ENCODE data around the gene SPHKAP.

Gene SPHKAP

DNA sequence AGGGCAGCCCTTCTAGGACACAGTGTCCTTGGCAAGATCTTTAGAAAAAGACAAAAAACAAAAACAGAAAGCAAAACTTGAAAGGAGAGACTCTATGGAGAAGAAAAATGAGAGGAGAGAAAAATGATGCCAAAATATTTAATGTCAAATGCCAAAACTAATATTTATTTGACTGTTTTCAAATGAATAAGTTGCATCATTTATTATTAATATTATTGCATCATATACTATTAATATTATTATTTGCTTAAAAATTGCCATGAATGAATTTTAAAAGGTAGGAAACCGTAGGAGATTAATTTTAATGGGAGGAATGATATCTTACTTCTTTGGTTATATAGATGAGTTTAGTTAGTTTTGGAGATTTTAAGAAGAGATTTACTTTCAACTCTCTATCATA lies 165.7 kb downstream of the SPHKAP start:
- DNase-seq (ENCODE audit: low read depth) = no peak
- no peak overlapping the region for H3K4me3 ChIP-seq (ENCODE audit: low read length)
- TF ChIP-seq, protein P1, sequence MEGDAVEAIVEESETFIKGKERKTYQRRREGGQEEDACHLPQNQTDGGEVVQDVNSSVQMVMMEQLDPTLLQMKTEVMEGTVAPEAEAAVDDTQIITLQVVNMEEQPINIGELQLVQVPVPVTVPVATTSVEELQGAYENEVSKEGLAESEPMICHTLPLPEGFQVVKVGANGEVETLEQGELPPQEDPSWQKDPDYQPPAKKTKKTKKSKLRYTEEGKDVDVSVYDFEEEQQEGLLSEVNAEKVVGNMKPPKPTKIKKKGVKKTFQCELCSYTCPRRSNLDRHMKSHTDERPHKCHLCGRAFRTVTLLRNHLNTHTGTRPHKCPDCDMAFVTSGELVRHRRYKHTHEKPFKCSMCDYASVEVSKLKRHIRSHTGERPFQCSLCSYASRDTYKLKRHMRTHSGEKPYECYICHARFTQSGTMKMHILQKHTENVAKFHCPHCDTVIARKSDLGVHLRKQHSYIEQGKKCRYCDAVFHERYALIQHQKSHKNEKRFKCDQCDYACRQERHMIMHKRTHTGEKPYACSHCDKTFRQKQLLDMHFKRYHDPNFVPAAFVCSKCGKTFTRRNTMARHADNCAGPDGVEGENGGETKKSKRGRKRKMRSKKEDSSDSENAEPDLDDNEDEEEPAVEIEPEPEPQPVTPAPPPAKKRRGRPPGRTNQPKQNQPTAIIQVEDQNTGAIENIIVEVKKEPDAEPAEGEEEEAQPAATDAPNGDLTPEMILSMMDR (conservative IDR thresholded peaks at IDR 0.05; ENCODE audit: low read length) = no peak

DNA sequence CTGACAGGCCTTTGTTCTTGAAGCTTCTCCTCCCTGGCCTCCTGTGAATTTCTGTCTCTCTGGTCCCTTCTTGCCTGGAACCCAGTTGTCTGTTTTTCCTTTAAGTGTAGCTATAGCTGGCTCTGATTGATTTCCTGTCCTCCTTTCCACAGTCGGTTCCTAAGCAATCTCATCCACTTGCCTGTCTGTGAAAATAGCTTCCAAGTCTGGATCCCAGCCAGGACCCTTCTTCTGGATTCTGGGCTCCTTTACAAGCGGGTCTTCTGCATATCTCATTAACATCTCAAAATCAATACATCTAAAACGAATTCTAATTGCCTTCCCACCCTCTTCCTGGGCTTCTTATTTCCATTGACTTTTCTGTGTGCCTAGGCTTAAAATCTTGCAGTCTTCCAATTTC lies 185.1 kb downstream of the SPHKAP start:
- DNase-seq (ENCODE audit: low read depth) = no peak
- H3K4me3 ChIP-seq (ENCODE audit: low read length) = no peak overlapping the region
- TF ChIP-seq, protein P1 (conservative IDR thresholded peaks at IDR 0.05; ENCODE audit: low read length) = no peak

DNA sequence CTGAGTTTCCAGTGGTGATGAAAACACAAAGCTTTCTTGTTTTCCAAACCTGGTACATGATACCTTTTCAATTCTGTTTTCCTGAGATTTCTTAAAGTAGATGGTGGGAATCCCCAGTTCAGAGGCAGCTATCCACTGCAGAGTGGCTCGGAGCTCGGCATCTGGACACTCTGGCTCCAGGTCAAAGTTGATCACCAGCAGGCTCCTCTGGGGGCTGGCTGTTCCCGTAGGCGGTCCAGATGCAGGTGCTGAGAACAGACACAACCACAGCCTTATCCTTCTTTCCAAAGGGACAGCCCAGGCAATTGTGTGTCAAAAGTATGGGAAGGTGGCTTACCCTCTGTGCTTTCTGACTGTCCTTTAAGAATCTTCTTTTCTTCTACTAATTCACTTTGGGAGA lies 190.6 kb downstream of the SPHKAP start:
- TF ChIP-seq, protein P1 (conservative IDR thresholded peaks at IDR 0.05; ENCODE audit: low read length) = no peak
- H3K4me3 ChIP-seq (ENCODE audit: low read length) = no peak overlapping the region
- no peak for DNase-seq (ENCODE audit: low read depth)

DNA sequence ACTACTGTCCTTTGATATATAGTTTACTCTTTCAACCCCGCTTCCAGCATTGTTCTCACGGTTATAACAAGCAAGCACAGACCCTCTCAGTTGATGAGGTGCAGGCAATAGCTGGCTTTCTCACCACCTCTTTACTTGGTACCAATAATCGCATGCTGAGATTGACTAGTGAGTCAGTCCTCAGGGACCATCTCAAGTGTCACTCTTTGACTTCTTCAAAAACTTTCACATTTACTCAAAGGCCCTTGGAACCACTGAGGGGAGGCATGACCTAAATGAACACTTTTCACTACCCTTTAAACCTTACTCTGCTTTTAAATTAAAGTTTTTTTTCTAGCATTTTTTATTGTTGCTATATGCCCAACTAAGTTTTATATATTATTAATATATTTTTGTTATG lies 208.2 kb downstream of the SPHKAP start:
- no peak for DNase-seq (ENCODE audit: low read depth)
- TF ChIP-seq, protein P1 (conservative IDR thresholded peaks at IDR 0.05; ENCODE audit: low read length) = no peak

DNA sequence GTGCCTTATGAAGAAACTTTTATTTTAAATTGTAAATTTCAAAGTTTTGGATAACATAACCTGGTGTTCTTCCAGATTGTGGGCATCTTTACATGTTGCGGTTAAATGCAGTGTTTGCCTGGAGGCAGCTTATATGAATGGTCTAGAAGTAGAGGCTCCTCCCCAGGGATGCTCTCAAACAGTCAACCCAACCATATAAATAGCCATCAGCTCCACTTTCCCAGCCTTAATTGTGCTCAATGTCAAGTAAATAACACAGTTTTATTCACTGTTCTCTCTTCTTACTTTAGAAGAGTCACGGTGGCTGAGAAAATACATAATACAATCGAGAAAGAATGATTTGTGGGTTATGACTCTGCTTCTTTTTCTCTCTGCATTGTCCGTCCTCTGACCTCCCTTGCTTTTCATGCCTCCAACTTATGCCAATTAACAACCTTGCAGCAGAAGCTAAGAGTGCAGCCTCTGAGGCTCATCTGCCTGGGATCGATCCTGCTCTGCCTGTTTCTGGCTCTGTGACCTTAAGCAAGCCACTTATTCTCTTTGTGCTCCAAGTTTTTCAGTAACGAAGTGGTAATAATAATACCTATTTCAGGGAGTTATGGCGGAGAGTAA lies 209.8 kb downstream of the SPHKAP start:
- TF ChIP-seq, protein P1 (conservative IDR thresholded peaks at IDR 0.05; ENCODE audit: low read length) = no peak
- no peak overlapping the region for H3K4me3 ChIP-seq (ENCODE audit: low read length)
- DNase-seq (ENCODE audit: low read depth) = no peak

More for the DNA sequence above, 208.2 kb downstream of the SPHKAP start:
- H3K4me3 ChIP-seq (ENCODE audit: low read length) = no peak overlapping the region

DNA sequence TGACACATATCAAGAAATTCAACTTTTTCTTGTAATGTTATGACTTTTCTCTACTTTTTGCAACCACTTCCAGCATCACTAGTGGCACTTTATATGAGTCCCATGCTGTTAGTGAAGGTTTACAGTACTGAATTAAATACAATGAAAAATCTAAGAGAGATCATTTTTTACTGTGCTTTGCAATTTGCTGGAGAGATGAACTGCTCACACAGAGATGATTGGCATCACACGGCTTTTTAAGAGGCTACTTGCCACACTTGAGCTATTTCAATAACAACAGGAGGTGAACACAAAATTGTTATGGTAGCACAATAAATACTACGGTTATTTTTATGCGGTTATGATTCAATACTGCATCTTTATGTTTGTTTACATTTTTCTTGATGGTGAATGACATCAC lies 221.2 kb downstream of the SPHKAP start:
- no peak for DNase-seq (ENCODE audit: low read depth)
- no peak overlapping the region for H3K4me3 ChIP-seq (ENCODE audit: low read length)
- TF ChIP-seq, protein P1 (conservative IDR thresholded peaks at IDR 0.05; ENCODE audit: low read length) = no peak

DNA sequence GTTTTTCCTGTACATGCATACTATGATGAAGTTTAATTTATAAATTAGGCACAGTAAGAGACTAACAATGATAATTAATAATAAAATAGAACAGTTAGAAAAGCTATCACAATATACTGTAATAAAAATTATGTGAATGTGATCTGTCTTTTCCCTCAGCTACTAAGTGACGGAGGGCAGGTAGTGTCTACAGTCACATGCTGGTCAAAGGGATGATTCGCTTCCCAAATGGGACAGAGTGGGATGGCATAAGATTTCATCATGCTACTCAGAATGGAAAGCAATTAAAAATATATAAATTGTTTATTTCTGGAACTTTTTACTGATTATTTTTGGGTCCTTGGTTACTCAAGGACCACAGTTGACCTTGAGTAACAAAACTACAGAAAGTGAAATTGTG lies 238.5 kb downstream of the SPHKAP start:
- no peak for DNase-seq (ENCODE audit: low read depth)
- TF ChIP-seq, protein P1 (conservative IDR thresholded peaks at IDR 0.05; ENCODE audit: low read length) = no peak
- H3K4me3 ChIP-seq (ENCODE audit: low read length) = no peak overlapping the region
